Ovary (tissue), 3 donors: ENCODE results near the gene ABCA1.

Experiments used
- CTCF ChIP-seq, 3 donors: fragments of 450-650 bp in 2 of 3; fragments of 200-600 bp in 1 of 3; IDR thresholded peaks; one replicate each; pipeline versions ENCODE4 v1.5.1 to v1.8.0; 2016 to 2022; ENCODE audit warnings: antibody characterized with exemption in 3 of 3, mild to moderate bottlenecking in 1 of 3
- EP300 ChIP-seq: sonication (generic); formaldehyde crosslinking; IDR thresholded peaks from one replicate; pipeline ENCODE4 v1.6.1; 2017; ENCODE audit warnings: antibody characterized with exemption
- POLR2A ChIP-seq: fragments of 450-650 bp; IDR thresholded peaks from one replicate; pipeline ENCODE4 v1.6.1; 2017; ENCODE audit warnings: antibody characterized with exemption, mild to moderate bottlenecking, moderate library complexity
- donor health status: DM: no; HTN: no; CAD: no.

- TF ChIP-seq POLR2A (no peak), CTCF (IDR thresholded peaks at IDR 0.05) (no peak), EP300 (no peak)
Observed at GRCh38 chr9:104808035-104808614, 119.8 kb downstream of the ABCA1 start.
